Stimulated activated CD4-positive, alpha-beta T cell treated with anti-CD3 and anti-CD28 coated beads, Interleukin-15, amount 100 ng/mL, for 24 hours (primary cell): ENCODE results near the gene ZCCHC10.
"Not testable (repeated sequence)": the region's sequence is repeated elsewhere in the genome, so short reads cannot be mapped to it uniquely, and the experiment has no call there.

Experiments used
- DNase-seq: peaks from one replicate; pipeline ENCODE4 v3.0.0-alpha.2; 2020

ZCCHC10 gene

GRCh38 chr5:132971483-132972435 lies 54.6 kb downstream of the ZCCHC10 start:
- DNase-seq = no peak

- DNase-seq = no peak
Measured at GRCh38 chr5:132965120-132965519, 61.2 kb downstream of the ZCCHC10 start.

- DNase-seq = peak; percentile 93
Measured at GRCh38 chr5:132963171-132964104, 62.9 kb downstream of the ZCCHC10 start, which contains the start of gene AFF4. TSS of gene AFF4 (minus strand) at chr5:132963634. CDS start at chr5:132937189, 26,445 bp downstream.

GRCh38 chr5:132962429-132963021 lies 63.8 kb downstream of the ZCCHC10 start:
- peak; percentile 37 for DNase-seq

- no peak for DNase-seq
Measured at GRCh38 chr5:132961887-132962286, 64.5 kb downstream of the ZCCHC10 start.

GRCh38 chr5:132961123-132961815 lies 65.1 kb downstream of the ZCCHC10 start:
- not testable (repeated sequence) for DNase-seq

- not testable (repeated sequence) for DNase-seq
Measured at GRCh38 chr5:132956166-132956799, 70.1 kb downstream of the ZCCHC10 start.

GRCh38 chr5:132953710-132954109 lies 72.6 kb downstream of the ZCCHC10 start:
- DNase-seq = no peak

- no peak for DNase-seq
Measured at GRCh38 chr5:132952829-132953228, 73.5 kb downstream of the ZCCHC10 start.

- DNase-seq = no peak
Measured at GRCh38 chr5:132951897-132952296, 74.5 kb downstream of the ZCCHC10 start.

GRCh38 chr5:132949136-132949535 lies 77.2 kb downstream of the ZCCHC10 start:
- DNase-seq = no peak

GRCh38 chr5:132947671-132948070 lies 78.7 kb downstream of the ZCCHC10 start:
- no peak for DNase-seq
